ENCODE results near the gene FLNB.

- TF ChIP-seq CTCF (IDR thresholded peaks at IDR 0.05): no peak
- TF ChIP-seq POLR2A (IDR thresholded peaks at IDR 0.05): no peak
Measured at GRCh38 chr3:58112185-58112535, 103.9 kb downstream of the FLNB start.
